ENCODE measurements around the gene SEMA5A.
A peak's percentile ranks its signal among the peaks of the same experiment; 100 is the strongest.

The SEMA5A gene

GRCh38 chr5:9477537-9477936 is 68.3 kb downstream of the SEMA5A start:
- DNase-seq (ENCODE audit: low read depth, low spot score) = no peak

- DNase-seq (ENCODE audit: low read depth, low spot score) = no peak
Observed at GRCh38 chr5:9474219-9475002, 71.5 kb downstream of the SEMA5A start.

- no peak for DNase-seq (ENCODE audit: low read depth, low spot score)
Observed at GRCh38 chr5:9473624-9474023, 72.3 kb downstream of the SEMA5A start.

GRCh38 chr5:9470410-9470809 is 75.5 kb downstream of the SEMA5A start:
- DNase-seq (ENCODE audit: low read depth, low spot score) = no peak

GRCh38 chr5:9468060-9468388 is 77.9 kb downstream of the SEMA5A start:
- DNase-seq (ENCODE audit: low read depth, low spot score) = no peak

- peak; percentile 91 for DNase-seq (ENCODE audit: low read depth, low spot score)
Observed at GRCh38 chr5:9467199-9468059, 78.4 kb downstream of the SEMA5A start.

- no peak for DNase-seq (ENCODE audit: low read depth, low spot score)
Observed at GRCh38 chr5:9466697-9467096, 79.2 kb downstream of the SEMA5A start.

- no peak for DNase-seq (ENCODE audit: low read depth, low spot score)
Observed at GRCh38 chr5:9464478-9464877, 81.4 kb downstream of the SEMA5A start.

- DNase-seq (ENCODE audit: low read depth, low spot score) = no peak
Observed at GRCh38 chr5:9462109-9462508, 83.8 kb downstream of the SEMA5A start.

- no peak for DNase-seq (ENCODE audit: low read depth, low spot score)
Observed at GRCh38 chr5:9460885-9461645, 84.8 kb downstream of the SEMA5A start.

- DNase-seq (ENCODE audit: low read depth, low spot score) = peak; percentile 93
Observed at GRCh38 chr5:9456435-9457042, 89.3 kb downstream of the SEMA5A start.

GRCh38 chr5:9455826-9456434 is 89.9 kb downstream of the SEMA5A start:
- no peak for DNase-seq (ENCODE audit: low read depth, low spot score)

- no peak for DNase-seq (ENCODE audit: low read depth, low spot score)
Observed at GRCh38 chr5:9454491-9454890, 91.4 kb downstream of the SEMA5A start.

- DNase-seq (ENCODE audit: low read depth, low spot score) = no peak
Observed at GRCh38 chr5:9454012-9454481, 91.8 kb downstream of the SEMA5A start.

- no peak for DNase-seq (ENCODE audit: low read depth, low spot score)
Observed at GRCh38 chr5:9453480-9454011, 92.3 kb downstream of the SEMA5A start.

GRCh38 chr5:9452181-9452580 is 93.7 kb downstream of the SEMA5A start:
- DNase-seq (ENCODE audit: low read depth, low spot score) = no peak

- no peak for DNase-seq (ENCODE audit: low read depth, low spot score)
Observed at GRCh38 chr5:9451037-9451436, 94.8 kb downstream of the SEMA5A start.

GRCh38 chr5:9447691-9448090 is 98.2 kb downstream of the SEMA5A start:
- DNase-seq (ENCODE audit: low read depth, low spot score) = no peak

- no peak for DNase-seq (ENCODE audit: low read depth, low spot score)
Observed at GRCh38 chr5:9445826-9446388, 100.0 kb downstream of the SEMA5A start.

GRCh38 chr5:9444346-9444745 is 101.5 kb downstream of the SEMA5A start:
- no peak for DNase-seq (ENCODE audit: low read depth, low spot score)

- DNase-seq (ENCODE audit: low read depth, low spot score) = no peak
Observed at GRCh38 chr5:9441610-9442009, 104.3 kb downstream of the SEMA5A start.
